ENCODE data around the gene FAM236A. TPM values are rescaled to one million over a fixed set of nuclear protein-coding genes. Genes with fewer than 3 reads are reported as not detected.
"Not testable (repeated sequence)": the region's sequence is repeated elsewhere in the genome, so short reads cannot be mapped to it uniquely, and the experiment has no call there.

The FAM236A gene
- under 1 TPM in 1 of 10 donors, not detected in 9; 0.72 TPM for polyA plus RNA-seq (ENCODE audit: insufficient read length in 10 of 10)
- long read RNA-seq, donor 1, result 0 reads
- long read RNA-seq, donor 2, result 0 reads
- long read RNA-seq, donor 3, result 0 reads
- long read RNA-seq, donor 4, result 0 reads
- long read RNA-seq, donor 5, result 0 reads
- long read RNA-seq, donor 6, result 0 reads
- long read RNA-seq, donor 7, result 0 reads
- long read RNA-seq, donor 8, result 0 reads
- long read RNA-seq, donor 9, result 0 reads

DNA sequence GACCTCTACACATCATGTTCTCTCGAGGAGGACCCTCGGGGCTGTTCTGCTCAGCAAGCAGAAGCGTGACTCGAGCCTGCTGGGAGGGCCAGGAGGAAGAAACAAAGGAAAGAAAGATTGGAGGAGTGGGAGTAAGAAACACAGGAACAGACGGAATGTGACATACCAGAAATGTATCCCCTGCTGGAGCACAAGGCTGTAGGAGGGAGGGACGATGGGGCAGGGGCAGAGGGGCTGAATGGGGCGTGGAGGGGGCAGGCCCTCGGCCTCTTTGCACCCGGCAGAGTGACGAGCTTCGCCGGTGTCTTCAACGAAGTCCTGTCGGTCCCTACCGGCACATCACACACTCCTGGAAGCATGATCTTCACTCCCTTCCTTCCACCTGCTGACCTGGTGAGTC lies at the start of gene FAM236A:
Gene FAM236A, plus strand, starts transcription at position 301 of the 400 bp plus-strand sequence. Its CDS starts 57 bp downstream, at position 358.
- not testable (repeated sequence) for DNase-seq

DNA sequence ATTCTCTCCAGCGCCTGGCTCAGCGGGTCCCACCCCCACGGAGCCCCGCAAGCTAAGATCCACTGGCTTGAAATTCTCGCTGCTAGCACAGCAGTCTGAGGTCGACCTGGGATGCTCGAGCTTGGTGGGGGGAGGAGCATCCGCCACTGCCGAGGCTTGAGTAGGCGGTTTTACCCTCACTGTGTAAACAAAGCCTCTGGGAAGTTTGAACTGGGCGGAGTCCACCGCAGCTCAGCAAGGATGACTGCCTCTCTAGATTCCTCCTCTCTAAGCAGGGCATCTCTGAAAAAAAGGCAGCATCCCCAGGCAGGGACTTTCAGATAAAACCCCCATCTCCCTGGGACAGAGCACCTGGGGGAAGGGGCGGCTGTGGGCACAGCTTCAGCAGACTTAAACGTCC lies 48.3 kb upstream of the FAM236A start:
- DNase-seq, result not testable (repeated sequence)

DNA sequence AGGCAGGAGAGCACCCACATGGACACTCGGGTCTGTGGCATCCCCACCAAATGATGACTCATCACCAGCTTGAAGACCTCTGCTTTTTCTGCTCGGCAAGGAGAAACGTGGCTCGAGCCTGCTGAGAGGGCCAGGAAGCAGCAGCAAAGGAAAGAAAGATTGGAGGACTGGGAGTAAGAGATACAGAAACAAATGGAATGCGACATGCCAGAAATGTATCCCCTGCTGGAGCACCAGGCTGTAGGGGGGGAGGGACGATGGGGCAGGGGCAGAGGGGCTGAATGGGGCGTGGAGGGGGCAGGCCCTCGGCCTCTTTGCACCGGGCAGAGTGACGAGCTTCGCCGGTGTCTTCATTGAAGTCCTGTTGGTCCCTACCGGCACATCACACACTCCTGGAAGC lies 25.7 kb upstream of the FAM236A start, which contains the start of gene FAM236C:
Gene FAM236C, plus strand, starts transcription at position 301 of the 400 bp plus-strand sequence. CDS start 100 bp downstream, outside the sequence.
- DNase-seq, result not testable (repeated sequence)

DNA sequence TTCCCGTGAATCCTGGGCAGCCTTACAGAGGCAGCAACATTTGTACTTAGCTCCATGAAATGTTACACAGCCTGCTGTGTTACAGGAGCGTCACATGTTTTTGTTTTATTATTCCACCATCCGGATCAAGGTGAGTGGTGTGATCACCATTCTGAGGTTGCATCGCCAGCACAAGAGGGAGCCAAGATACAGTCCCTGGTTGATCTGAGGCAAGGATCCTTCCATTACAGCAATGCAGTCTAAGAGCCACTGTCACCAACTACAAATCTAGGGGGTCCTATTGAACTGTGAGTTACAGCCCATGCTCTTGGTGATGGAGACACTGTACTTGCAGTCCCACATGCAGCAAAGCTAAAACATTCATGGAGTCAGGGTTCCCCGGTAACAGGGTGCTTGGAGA lies 21.9 kb upstream of the FAM236A start:
- not testable (repeated sequence) for DNase-seq

DNA sequence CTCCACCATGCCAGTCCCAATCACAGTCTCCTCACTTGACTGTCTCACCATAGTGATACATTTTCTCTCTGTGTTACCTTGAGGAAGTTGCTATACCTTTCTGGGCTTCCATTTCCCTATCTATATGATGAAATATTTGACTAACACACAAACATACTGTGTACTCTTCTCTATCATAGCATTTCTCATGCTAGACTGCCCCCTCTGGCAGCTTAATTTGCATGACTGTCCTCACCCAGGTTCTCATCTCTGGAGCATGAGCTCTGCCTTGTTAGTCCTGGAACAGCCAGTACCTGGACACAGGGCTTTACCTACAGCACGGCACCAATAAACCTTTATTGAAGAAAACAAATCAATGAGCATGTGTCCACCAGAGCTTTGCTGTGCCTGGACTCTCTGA lies 5.7 kb upstream of the FAM236A start:
- not testable (repeated sequence) for DNase-seq

DNA sequence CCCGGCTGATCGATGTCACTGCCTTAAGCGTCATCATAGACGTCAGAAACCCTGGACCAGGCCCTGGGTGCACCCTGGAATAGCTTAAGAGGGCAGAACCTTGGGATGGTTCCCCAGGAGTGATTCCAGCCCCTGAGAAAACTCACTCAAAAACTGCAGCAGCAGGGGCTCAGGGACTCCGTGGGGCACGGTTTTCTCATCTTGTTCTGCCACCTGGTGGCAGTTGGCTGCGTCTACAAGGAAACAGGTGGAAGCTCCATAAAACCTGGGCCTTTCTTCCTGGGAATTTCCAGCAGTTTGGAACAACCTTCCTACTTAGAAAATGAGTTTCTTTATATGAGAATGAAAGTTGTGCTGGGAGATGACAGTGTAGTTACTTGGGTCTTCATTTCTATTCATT lies 1.6 kb upstream of the FAM236A start:
- not testable (repeated sequence) for DNase-seq

DNA sequence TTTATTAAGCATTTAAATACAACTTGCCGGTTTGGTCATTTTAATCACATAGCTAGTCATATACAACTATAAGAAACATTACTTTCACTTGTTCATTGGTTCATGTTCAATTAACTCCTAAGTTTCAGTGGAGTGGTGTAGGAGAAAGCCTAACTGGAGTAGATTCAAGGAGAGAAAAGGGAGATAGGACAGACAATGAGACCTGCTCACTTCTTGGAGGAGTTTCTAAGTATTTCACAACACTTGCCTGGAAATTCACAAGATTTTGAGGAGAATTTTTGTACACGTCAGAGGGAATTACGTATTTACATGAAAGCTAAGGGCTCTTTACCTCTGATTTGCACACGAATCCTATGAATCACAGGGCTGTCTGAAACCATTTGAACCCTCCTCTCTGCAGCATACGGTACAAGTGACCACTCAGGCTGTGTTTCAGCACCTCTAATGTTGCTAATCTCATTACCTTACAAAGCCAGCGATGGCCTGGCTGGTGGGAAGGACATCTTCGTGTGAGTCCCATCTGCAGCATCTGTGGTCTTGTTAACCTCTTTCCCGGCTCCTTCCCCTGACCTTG lies 1.0 kb upstream of the FAM236A start:
- not testable (repeated sequence) for DNase-seq

DNA sequence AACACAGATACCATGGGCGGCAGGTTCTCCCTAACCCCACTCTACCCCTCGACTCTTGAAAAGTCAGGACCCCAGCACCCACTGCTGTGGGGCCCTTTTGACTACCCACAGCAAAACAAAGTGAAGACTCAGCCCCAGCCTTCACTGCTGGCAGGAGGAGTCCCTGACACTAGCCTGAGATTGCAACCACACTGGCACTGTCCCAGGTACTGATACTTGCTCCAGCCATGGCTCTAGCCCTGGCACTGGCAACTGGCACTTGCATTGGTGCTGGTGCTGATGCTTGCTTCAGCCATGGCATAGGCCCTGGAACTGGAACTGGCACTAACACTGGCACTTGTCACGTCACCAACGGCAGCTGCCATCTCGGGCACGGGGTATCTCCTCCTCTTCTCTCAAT lies 4.3 kb downstream of the FAM236A start:
- DNase-seq, result not testable (repeated sequence)

DNA sequence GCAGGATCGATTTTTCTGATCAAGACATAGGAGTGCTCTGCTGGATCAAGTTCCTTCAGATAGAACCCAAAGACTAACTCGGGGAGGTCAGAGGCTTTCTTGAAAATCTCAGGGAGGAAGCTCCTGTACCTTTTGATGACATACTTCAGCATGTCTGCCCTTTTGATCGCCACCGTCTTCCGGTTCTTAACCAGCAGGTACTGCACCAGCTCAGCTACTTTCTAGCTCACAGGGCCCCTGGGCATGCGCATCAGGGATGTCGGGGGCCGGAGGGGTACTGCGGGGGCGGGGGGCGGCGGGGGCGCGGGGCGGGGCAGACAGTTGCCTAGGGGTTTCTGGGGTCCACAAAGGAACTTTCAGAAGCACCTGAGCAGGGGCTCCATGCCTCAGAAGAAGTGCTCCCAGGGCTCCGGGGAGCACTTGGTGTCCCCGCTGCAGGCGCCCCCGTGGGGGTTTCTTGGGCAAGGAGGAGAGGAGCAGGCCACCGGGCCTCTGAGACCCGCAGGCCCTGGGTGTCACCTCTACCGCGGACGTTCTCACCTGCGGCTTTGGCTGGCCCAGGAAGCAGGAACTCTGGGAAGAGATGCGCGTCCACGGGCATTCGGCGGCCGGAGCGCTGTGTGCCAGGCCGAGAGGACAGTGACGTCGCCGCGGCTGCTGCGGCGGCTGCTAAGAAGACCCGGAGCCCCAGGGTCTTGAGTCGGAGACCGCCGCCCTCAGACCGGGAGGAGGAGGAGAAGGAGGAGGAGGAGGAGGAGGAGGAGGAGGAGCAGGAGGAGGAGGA lies 5.2 kb downstream of the FAM236A start:
- not testable (repeated sequence) for DNase-seq

DNA sequence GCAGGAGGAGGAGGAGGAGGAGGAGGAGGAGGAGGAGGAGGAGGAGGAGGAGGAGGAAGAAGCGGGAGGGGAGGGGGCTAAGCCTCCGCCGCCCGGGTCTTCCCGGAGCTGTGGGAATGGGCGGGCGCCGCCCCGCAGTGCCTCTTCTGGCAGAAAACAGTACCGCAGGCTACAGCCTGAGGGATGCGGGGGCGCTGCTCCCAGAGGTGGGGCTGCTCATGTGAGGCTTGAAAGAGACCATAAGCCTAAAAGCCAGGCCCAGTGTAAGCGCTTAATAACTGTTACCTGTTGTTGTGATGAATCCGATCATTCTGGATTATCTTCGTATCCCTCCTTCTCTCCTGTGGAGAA lies 5.8 kb downstream of the FAM236A start, which contains the start of gene DMRTC1:
Gene DMRTC1, minus strand, starts transcription at position 19 of the 351 bp plus-strand sequence. CDS start 68,143 bp downstream, outside the sequence.
- DNase-seq, result not testable (repeated sequence)

DNA sequence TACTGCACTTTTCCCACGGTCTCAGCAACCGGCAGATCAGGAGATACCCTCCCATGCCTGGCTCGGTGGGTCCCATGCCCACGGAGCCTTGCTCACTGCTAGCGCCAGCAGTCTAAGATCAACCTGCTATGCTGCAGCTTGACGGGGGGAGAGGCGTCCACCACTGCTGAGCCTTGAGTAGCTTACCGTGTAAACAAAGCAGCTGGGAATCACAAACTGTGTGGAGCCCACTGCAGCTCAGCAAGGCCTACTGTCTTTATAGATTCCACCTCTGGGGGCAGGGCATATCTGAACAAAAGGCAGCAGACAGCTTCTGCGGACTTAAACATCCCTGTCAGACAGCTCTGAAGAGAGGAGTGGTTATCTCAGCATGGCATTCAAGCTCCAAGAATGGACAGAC lies 22.0 kb downstream of the FAM236A start:
- not testable (repeated sequence) for DNase-seq

DNA sequence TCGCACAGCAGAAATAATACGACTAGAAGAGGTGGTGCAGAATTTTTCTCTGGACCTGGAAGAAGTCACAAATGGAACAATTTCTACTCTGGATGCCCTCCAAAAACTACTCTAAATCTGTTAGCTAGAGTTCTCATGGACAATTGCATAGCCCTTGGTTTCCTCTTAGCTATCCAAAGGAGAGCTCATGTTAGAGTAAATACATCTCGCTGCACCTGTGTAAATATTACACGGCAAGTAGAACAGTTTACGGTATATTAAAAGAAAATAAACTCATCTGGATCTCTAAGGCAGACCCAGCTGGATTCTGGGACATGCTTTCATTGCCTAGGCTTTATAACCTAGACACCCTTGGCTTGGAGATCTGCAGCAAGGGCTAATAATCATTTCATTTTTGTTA lies 33.9 kb downstream of the FAM236A start:
- DNase-seq, result not testable (repeated sequence)

DNA sequence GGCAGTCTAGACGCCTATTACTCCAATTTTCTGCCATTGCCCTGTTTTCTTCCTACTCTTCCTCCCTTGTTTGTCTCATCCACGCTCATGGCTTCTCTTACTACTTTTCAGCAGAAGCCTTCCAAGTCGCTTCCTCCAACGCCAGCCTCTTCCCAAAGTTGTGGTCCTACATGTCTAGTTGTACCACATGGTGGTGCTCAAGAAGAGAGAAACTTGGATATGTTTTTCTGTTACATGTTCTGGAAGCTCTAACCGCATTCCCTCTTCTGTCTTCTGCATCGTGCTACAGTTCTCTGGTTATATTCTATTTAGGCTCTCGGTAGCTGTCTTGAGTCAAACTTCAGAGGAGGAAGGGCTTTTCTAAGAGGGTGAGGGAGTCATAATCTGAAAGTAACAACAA lies 36.9 kb downstream of the FAM236A start:
- not testable (repeated sequence) for DNase-seq

DNA sequence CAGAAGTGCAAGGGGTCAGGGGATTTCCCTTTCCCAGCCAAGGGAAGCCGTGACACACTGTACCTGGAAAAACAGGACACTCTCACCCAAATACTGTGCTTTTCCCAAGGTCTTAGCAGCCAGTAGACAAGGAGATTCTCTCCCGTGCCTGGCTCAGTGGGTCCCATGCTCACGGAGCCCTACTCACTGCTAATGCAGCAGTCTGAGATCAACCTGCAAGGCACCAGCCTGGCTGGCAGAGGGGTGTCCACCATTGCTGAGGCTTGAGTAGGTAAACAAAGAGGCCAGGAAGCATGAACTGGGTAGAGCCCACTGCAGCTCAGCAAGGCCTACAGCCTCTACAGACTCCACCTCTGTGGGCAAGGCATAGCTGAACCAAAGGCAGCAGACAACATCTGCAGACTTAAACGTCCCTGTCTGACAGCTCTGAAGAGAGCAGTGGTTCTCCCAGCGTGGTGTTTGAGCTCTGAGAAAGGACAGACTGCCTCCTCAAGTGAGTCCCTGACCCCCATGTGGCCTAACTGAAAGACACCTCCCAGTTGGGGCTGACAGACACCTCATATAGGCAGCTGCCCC lies 43.0 kb downstream of the FAM236A start:
- DNase-seq, result not testable (repeated sequence)

Other genes with a start within 250 kb of the FAM236A start
- gene PHKA1, start 223.9 kb upstream of the FAM236A start, polyA plus RNA-seq (ENCODE audit: insufficient read length in 10 of 10), result 1 to 10 TPM; 2.8 to 4.3 (median 3.2) TPM
- 1 to 10 TPM in 3 of 10 donors, under 1 TPM in 6, not detected in 1; 0.17 to 1.5 (median 0.62) TPM for gene DMRTC1B, start 161.3 kb upstream of the FAM236A start, polyA plus RNA-seq (ENCODE audit: insufficient read length in 10 of 10)
- not detected for gene FAM236B, start 155.5 kb upstream of the FAM236A start, polyA plus RNA-seq (ENCODE audit: insufficient read length in 10 of 10)
- not detected for gene FAM236D, start 130.0 kb upstream of the FAM236A start, polyA plus RNA-seq (ENCODE audit: insufficient read length in 10 of 10)
- gene FAM236C, start 25.6 kb upstream of the FAM236A start, polyA plus RNA-seq (ENCODE audit: insufficient read length in 10 of 10), result not detected
- under 1 TPM in 3 of 10 donors, not detected in 7; 0.16 to 0.95 (median 0.38) TPM for gene DMRTC1, start 5.6 kb downstream of the FAM236A start, polyA plus RNA-seq (ENCODE audit: insufficient read length in 10 of 10)
- gene PABPC1L2B, start 64.7 kb downstream of the FAM236A start, polyA plus RNA-seq (ENCODE audit: insufficient read length in 10 of 10), result not detected
- gene PABPC1L2A, start 141.3 kb downstream of the FAM236A start, polyA plus RNA-seq (ENCODE audit: insufficient read length in 10 of 10), result under 1 TPM in 1 of 10 donors, not detected in 9; 0.10 TPM